ENCODE measurements around the gene CR1. TPM values are rescaled to one million over a fixed set of nuclear protein-coding genes. Genes with fewer than 3 reads are reported as not detected.

Gene CR1
- total and polyA plus RNA-seq, 2 of the 8 experiments (the other 6 are each of a cell fraction or from before 2014, with no cell fraction given) = 0.15 to 0.22 TPM

DNA sequence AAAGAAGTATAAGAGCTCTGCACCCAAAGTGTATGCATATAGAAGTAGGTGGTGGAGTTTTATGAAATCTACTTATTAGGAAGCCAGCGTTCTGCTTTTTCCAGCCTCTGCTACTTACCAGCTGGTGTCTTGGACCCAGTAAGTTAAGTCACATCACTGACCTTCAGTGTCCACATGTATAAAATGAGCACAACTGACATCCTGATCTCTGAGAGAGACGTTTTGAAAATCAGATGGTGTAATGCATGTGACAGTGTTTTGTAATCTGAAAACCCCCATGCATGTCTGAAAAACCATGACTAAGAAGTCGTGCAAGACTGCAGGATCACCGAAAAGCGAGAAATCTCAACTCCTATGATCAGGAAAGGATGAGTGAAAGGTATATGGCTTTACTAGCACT is 2.0 kb downstream of the CR1 start:
- Histone ChIP-seq H3K36me3 (ENCODE audit: control insufficient read depth in 2 of 4, insufficient read depth in 4 of 4, low read length in 3 of 4) (no peaks in the 10 kb centered on the region), H2BK120ac (replicated peaks; ENCODE audit: low read depth, low read length) (no peak overlapping the region), H3K56ac (replicated peaks; ENCODE audit: insufficient read length, low read depth, low read length) (no peak overlapping the region), H4K91ac (replicated peaks; ENCODE audit: insufficient read length, low read length) (no peak overlapping the region), H3K4me3 (ENCODE audit: extremely low read depth in 1 of 4, insufficient read depth in 2 of 4, low read depth in 3 of 4, low read length in 4 of 4) (no peak overlapping the region), H3K18ac (ENCODE audit: extremely low read depth, low read length) (no peak overlapping the region), H3K14ac (ENCODE audit: insufficient read length) (no peak overlapping the region), H3K9ac (replicated peaks in 1 of 4; ENCODE audit: extremely low read depth in 1 of 4, low read depth in 3 of 4, low read length in 3 of 4) (no peak overlapping the region), H4K5ac (ENCODE audit: insufficient read length, low read depth, low read length) (no peak overlapping the region), H3K9me3 (ENCODE audit: insufficient read depth in 2 of 2, low read depth in 1 of 2, low read length in 1 of 2) (no peaks in the 10 kb centered on the region), H2AFZ (ENCODE audit: low read length) (no peak overlapping the region), H3K23me2 (ENCODE audit: low read depth, low read length) (peaks cover 8% of the 10 kb centered on the region), H4K20me1 (replicated peaks in 1 of 2; ENCODE audit: control insufficient read depth in 1 of 2, insufficient read depth in 2 of 2, low read length in 2 of 2) (no peaks in the 10 kb centered on the region), H2BK5ac (ENCODE audit: low read depth, low read length) (no peak overlapping the region), H2BK15ac (ENCODE audit: low read length) (no peak overlapping the region), H4K8ac (ENCODE audit: extremely low read depth, insufficient read depth, low read length) (no peak overlapping the region), H2BK20ac (ENCODE audit: low read length) (no peak overlapping the region), H2AK5ac (ENCODE audit: low read depth, low read length) (no peak overlapping the region), H3K4ac (replicated peaks; ENCODE audit: insufficient read length, low read depth, low read length) (no peak overlapping the region), H3K79me1 (ENCODE audit: low read depth, low read length) (no peaks in the 10 kb centered on the region), H3K23ac (ENCODE audit: insufficient read length) (no peak overlapping the region), H3K27ac (ENCODE audit: low read depth, low read length) (no peak overlapping the region), H2BK12ac (ENCODE audit: low read depth, low read length) (no peak overlapping the region), H3K79me2 (ENCODE audit: control insufficient read depth in 1 of 2, insufficient read depth in 2 of 2, low read length in 2 of 2) (no peaks in the 10 kb centered on the region), H3K4me2 (ENCODE audit: insufficient read depth in 1 of 2, low read depth in 2 of 2, low read length in 2 of 2) (no peak overlapping the region), H3K27me3 (replicated peaks in 1 of 4; ENCODE audit: control insufficient read depth in 3 of 4, extremely low read depth in 1 of 4, insufficient read depth in 3 of 4, low read length in 3 of 4) (peaks cover 4 to 23% (median 19%) of the 10 kb centered on the region in 4 experiments; a peak in 6 of 7 replicates), H3K4me1 (replicated peaks in 1 of 4; ENCODE audit: control insufficient read depth in 3 of 4, insufficient read depth in 4 of 4, low read length in 3 of 4) (peaks cover 0 to 6% (median 3%) of the 10 kb centered on the region in 4 experiments; a peak in 5 of 7 replicates)
- ChIA-PET CTCF (ENCODE audit: partially characterized antibody) (interaction anchor here (0.6 to 3.1 kb wide), 8 partner anchors 92 to 1035 kb away, joined by 3 to 14 read pairs (median 4); no protein-coding TSS in a partner anchor), POLR2A (ENCODE audit: partially characterized antibody) (interaction anchor here (0.7 kb wide), 1 partner anchor 176 kb away, joined by 3 read pairs; no protein-coding TSS in a partner anchor)
- DNase-seq (ENCODE audit: low read depth in 1 of 2, low spot score in 2 of 2) (no peak), FAIRE-seq (no peak)
- WGBS, 2 experiments (ENCODE audit: extremely low coverage in 1 of 2, insufficient coverage in 1 of 2, insufficient read length in 1 of 2, insufficient replicate concordance in 2 of 2, low coverage in 1 of 2, low lambda C conversion rate in 2 of 2, missing lambda C conversion rate in 1 of 2) = 82% methylated on average over 5 of the region's 5 CpGs; no CpG with 5 or more reads in 1 of the 2 experiments
- TF ChIP-seq JUN (IDR thresholded peaks at IDR 0.05; ENCODE audit: low read depth, low read length) = no peak
- no peak for TF ChIP-seq SP4 (IDR thresholded peaks at IDR 0.05; ENCODE audit: low read length)
- TF ChIP-seq SP2 (IDR thresholded peaks at IDR 0.05; ENCODE audit: low read length) = no peak
- TF ChIP-seq RFX5 (IDR thresholded peaks at IDR 0.05; ENCODE audit: borderline replicate concordance, low read depth, low read length) = no peak
- TF ChIP-seq MAFK (IDR thresholded peaks at IDR 0.05; ENCODE audit: low read depth, low read length) = no peak
- TF ChIP-seq POLR2A (IDR thresholded peaks at IDR 0.05; ENCODE audit: control extremely low read depth in 1 of 2, low read depth in 2 of 2, low read length in 2 of 2) = no peak
- no peak for TF ChIP-seq CHD2 (IDR thresholded peaks at IDR 0.05; ENCODE audit: low read length)
- no peak for TF ChIP-seq EGR1 (IDR thresholded peaks at IDR 0.05; ENCODE audit: borderline replicate concordance, low read depth, low read length)
- TF ChIP-seq CBX8 (IDR thresholded peaks at IDR 0.05; ENCODE audit: borderline replicate concordance, low read depth, low read length) = no peak
- TF ChIP-seq SP1 (IDR thresholded peaks at IDR 0.05; ENCODE audit: low read depth, low read length) = no peak
- TF ChIP-seq TBP (IDR thresholded peaks at IDR 0.05; ENCODE audit: low read depth, low read length) = no peak
- TF ChIP-seq TAF1 (IDR thresholded peaks at IDR 0.05; ENCODE audit: low read depth, low read length) = no peak
- TF ChIP-seq SIRT6 (IDR thresholded peaks at IDR 0.05; ENCODE audit: low read length) = no peak
- TF ChIP-seq GTF2F1 (IDR thresholded peaks at IDR 0.05; ENCODE audit: borderline replicate concordance, low read depth, low read length) = no peak
- TF ChIP-seq, protein P1, sequence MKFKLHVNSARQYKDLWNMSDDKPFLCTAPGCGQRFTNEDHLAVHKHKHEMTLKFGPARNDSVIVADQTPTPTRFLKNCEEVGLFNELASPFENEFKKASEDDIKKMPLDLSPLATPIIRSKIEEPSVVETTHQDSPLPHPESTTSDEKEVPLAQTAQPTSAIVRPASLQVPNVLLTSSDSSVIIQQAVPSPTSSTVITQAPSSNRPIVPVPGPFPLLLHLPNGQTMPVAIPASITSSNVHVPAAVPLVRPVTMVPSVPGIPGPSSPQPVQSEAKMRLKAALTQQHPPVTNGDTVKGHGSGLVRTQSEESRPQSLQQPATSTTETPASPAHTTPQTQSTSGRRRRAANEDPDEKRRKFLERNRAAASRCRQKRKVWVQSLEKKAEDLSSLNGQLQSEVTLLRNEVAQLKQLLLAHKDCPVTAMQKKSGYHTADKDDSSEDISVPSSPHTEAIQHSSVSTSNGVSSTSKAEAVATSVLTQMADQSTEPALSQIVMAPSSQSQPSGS (IDR thresholded peaks at IDR 0.05; ENCODE audit: low read length) = no peak
